NB4 (cell line): Measurements from ENCODE around the gene RCOR1.

Experiments used
- TF ChIP-seq, protein P1 (sequence below): IDR thresholded peaks from 2 replicates; pipeline ENCODE4 v1.6.1; 2011; ENCODE audit warnings: low read depth, low read length
- TF ChIP-seq, protein P2 (sequence below): IDR thresholded peaks from one replicate; pipeline ENCODE4 v1.5.1; 2012; ENCODE audit warnings: low read depth, low read length

DNA sequence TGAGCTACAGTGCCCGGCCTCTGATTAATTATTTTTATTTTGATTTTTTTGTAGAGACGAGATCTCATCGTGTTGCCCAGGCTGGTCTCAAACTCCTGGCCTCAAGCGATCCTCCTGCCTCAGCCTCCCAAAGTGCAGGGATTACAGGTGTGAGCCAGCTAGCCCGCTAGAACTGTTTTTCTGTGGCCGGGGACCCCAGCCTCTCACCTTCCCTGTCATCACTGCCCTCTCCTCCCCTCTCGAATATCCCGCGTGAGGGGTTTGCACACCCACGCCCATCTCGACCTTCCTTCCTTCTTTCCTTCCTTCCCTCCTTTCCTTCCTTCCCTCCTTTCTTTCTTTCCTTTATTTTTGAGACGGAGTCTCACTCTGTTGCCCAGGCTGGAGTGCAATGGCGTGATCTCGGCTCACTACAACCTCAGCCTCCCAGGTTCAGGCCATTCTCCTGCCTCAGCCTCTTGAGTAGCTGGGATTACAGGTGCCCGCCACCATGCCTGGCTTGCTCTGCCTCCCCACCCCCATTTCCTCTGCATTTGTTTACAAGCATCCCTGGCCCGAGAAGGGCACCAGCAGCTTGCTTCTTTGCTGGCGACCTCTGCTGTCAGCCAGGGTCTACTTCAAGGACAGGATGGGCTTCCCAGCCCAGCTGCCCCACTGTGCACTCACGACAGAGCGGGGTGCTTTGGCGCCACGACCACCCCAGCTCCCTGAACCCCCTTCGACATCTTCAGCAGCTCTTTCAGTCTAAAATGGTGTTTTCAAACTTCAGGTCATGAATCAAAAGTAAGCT, 180.5 kb downstream of the RCOR1 start:
- TF ChIP-seq, protein P1, sequence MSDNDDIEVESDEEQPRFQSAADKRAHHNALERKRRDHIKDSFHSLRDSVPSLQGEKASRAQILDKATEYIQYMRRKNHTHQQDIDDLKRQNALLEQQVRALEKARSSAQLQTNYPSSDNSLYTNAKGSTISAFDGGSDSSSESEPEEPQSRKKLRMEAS: no peak
- TF ChIP-seq, protein P2, sequence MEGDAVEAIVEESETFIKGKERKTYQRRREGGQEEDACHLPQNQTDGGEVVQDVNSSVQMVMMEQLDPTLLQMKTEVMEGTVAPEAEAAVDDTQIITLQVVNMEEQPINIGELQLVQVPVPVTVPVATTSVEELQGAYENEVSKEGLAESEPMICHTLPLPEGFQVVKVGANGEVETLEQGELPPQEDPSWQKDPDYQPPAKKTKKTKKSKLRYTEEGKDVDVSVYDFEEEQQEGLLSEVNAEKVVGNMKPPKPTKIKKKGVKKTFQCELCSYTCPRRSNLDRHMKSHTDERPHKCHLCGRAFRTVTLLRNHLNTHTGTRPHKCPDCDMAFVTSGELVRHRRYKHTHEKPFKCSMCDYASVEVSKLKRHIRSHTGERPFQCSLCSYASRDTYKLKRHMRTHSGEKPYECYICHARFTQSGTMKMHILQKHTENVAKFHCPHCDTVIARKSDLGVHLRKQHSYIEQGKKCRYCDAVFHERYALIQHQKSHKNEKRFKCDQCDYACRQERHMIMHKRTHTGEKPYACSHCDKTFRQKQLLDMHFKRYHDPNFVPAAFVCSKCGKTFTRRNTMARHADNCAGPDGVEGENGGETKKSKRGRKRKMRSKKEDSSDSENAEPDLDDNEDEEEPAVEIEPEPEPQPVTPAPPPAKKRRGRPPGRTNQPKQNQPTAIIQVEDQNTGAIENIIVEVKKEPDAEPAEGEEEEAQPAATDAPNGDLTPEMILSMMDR: peak; percentile 27
